Measurements from ENCODE around the gene SMIM9.

The SMIM9 gene

GRCh38 chrX:154804261-154804956, 30.1 kb downstream of the SMIM9 start:
- H3K4me3 ChIP-seq (ENCODE audit: low read depth, low read length) = peak overlapping the region; percentile 70
- no peak for DNase-seq (ENCODE audit: low read depth)
- no peak for TF ChIP-seq CTCF (IDR thresholded peaks at IDR 0.05; ENCODE audit: low read depth, low read length, missing control alignments)

GRCh38 chrX:154802947-154803346, 31.5 kb downstream of the SMIM9 start:
- no peak for DNase-seq (ENCODE audit: low read depth)

GRCh38 chrX:154800478-154801210, 33.8 kb downstream of the SMIM9 start:
- no peak for DNase-seq (ENCODE audit: low read depth)
- no peak overlapping the region for H3K4me3 ChIP-seq (ENCODE audit: low read depth, low read length)

More at GRCh38 chrX:154802947-154803346, 31.5 kb downstream of the SMIM9 start:
- no peak for TF ChIP-seq CTCF (IDR thresholded peaks at IDR 0.05; ENCODE audit: low read depth, low read length, missing control alignments)
- H3K4me3 ChIP-seq (ENCODE audit: low read depth, low read length) = no peak overlapping the region

GRCh38 chrX:154799556-154800348, 34.7 kb downstream of the SMIM9 start:
- no peak overlapping the region for H3K4me3 ChIP-seq (ENCODE audit: low read depth, low read length)
- no peak for TF ChIP-seq CTCF (IDR thresholded peaks at IDR 0.05; ENCODE audit: low read depth, low read length, missing control alignments)
- DNase-seq (ENCODE audit: low read depth) = no peak

More at GRCh38 chrX:154800478-154801210, 33.8 kb downstream of the SMIM9 start:
- TF ChIP-seq CTCF (IDR thresholded peaks at IDR 0.05; ENCODE audit: low read depth, low read length, missing control alignments) = no peak

GRCh38 chrX:154797006-154797405, 37.5 kb downstream of the SMIM9 start:
- H3K4me3 ChIP-seq (ENCODE audit: low read depth, low read length) = no peak overlapping the region
- no peak for DNase-seq (ENCODE audit: low read depth)
- no peak for TF ChIP-seq CTCF (IDR thresholded peaks at IDR 0.05; ENCODE audit: low read depth, low read length, missing control alignments)

- TF ChIP-seq CTCF (IDR thresholded peaks at IDR 0.05; ENCODE audit: low read depth, low read length, missing control alignments) = no peak
- no peak for DNase-seq (ENCODE audit: low read depth)
These were observed 39.4 kb downstream of the SMIM9 start for GRCh38 chrX:154795016-154795415.

More at GRCh38 chrX:154795016-154795415, 39.4 kb downstream of the SMIM9 start:
- no peak overlapping the region for H3K4me3 ChIP-seq (ENCODE audit: low read depth, low read length)

Data from GM12864 (cell line).